ENCODE measurements around the gene SLC26A5.
"Not testable (repeated sequence)": the region's sequence is repeated elsewhere in the genome, so short reads cannot be mapped to it uniquely, and the experiment has no call there.

The SLC26A5 gene

GRCh38 chr7:103446049-103446520 lies at the start of gene SLC26A5:
TSS of gene SLC26A5 (minus strand) at chr7:103446207. CDS start at chr7:103421514, 24,693 bp downstream.
- Histone ChIP-seq H3K4me3 (ENCODE audit: low read depth, low read length) (peak within 1 kb of the TSS; percentile 23), H3K27ac (no peak within 1 kb of the TSS), H3K27me3 (ENCODE audit: insufficient read depth, low read depth, severe bottlenecking) (no peaks in the 10 kb centered on the region), H3K36me3 (no peaks in the 10 kb centered on the region), H3K9me3 (ENCODE audit: severe bottlenecking) (no peaks in the 10 kb centered on the region)
- no peak for TF ChIP-seq CTCF (IDR thresholded peaks at IDR 0.05; ENCODE audit: low read depth, low read length)
- DNase-seq: peak; percentile 22

DNA sequence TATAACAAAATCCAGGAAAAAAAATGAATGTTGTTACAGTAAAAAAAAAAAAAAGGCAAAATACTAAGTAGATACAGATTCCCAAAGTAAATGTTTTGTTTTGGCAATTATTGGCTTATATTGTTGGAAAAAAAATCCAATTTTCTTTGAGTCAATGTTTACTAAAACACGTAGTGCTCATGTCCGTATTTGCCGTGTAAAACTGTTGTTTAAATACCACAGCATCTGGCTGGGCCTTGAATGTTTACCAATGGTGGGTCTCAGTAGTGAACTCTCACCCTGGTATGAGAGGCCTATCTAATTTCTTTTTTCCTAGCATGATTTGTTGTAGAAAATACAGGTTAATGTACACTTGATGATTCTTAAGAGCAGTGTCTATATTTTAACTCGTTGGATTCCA lies 41.4 kb upstream of the SLC26A5 start:
- Histone ChIP-seq H3K4me3 (ENCODE audit: low read depth, low read length) (no peak overlapping the region), H3K9me3 (ENCODE audit: severe bottlenecking) (no peaks in the 10 kb centered on the region), H3K36me3 (no peaks in the 10 kb centered on the region), H3K27me3 (ENCODE audit: insufficient read depth, low read depth, severe bottlenecking) (no peaks in the 10 kb centered on the region), H3K27ac (no peak overlapping the region)
- no peak for DNase-seq
- no peak for TF ChIP-seq CTCF (IDR thresholded peaks at IDR 0.05; ENCODE audit: low read depth, low read length)

- H3K27ac ChIP-seq; H3K9me3 ChIP-seq (ENCODE audit: severe bottlenecking); H3K36me3 ChIP-seq; DNase-seq; H3K27me3 ChIP-seq (ENCODE audit: insufficient read depth, low read depth, severe bottlenecking); H3K4me3 ChIP-seq (ENCODE audit: low read depth, low read length): not testable (repeated sequence)
Observed at GRCh38 chr7:103486873-103487272, 40.9 kb upstream of the SLC26A5 start.

DNA sequence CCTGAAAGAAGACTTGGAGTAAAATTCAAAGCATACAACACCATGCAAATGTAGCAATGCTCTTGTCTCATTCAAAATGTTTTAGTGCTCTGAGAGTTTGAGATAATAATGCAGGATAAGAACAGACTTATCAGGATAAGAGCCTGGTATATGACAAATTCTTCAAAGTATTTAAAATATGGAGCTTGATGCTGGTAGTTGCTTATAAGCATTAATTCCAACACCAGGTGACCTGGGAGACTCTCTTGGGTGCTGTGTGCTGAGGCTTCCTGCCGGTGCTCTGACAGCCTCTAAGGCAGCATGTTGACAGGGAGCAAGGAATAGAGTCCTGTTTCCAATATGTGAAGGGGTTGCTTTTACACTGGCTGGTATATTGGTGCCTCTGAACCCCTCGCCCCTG lies 34.8 kb upstream of the SLC26A5 start:
- Histone ChIP-seq H3K9me3 (ENCODE audit: severe bottlenecking) (no peaks in the 10 kb centered on the region), H3K36me3 (no peaks in the 10 kb centered on the region), H3K27me3 (ENCODE audit: insufficient read depth, low read depth, severe bottlenecking) (no peaks in the 10 kb centered on the region), H3K27ac (no peak overlapping the region), H3K4me3 (ENCODE audit: low read depth, low read length) (no peak overlapping the region)
- DNase-seq: no peak
- TF ChIP-seq CTCF (IDR thresholded peaks at IDR 0.05; ENCODE audit: low read depth, low read length): no peak

- Histone ChIP-seq H3K36me3 (no peaks in the 10 kb centered on the region), H3K4me3 (ENCODE audit: low read depth, low read length) (no peak overlapping the region), H3K27me3 (ENCODE audit: insufficient read depth, low read depth, severe bottlenecking) (no peaks in the 10 kb centered on the region), H3K9me3 (ENCODE audit: severe bottlenecking) (no peaks in the 10 kb centered on the region), H3K27ac (no peak overlapping the region)
- no peak for TF ChIP-seq CTCF (IDR thresholded peaks at IDR 0.05; ENCODE audit: low read depth, low read length)
- no peak for DNase-seq
Observed at GRCh38 chr7:103474956-103475355, 28.9 kb upstream of the SLC26A5 start.

GRCh38 chr7:103469095-103469948 lies 23.3 kb upstream of the SLC26A5 start:
- no peak overlapping the region for H3K4me3 ChIP-seq (ENCODE audit: low read depth, low read length)
- DNase-seq: no peak

More at GRCh38 chr7:103469095-103469948, 23.3 kb upstream of the SLC26A5 start:
- H3K36me3 ChIP-seq: no peaks in the 10 kb centered on the region
- no peak overlapping the region for H3K27ac ChIP-seq
- no peak for TF ChIP-seq CTCF (IDR thresholded peaks at IDR 0.05; ENCODE audit: low read depth, low read length)
- no peaks in the 10 kb centered on the region for H3K9me3 ChIP-seq (ENCODE audit: severe bottlenecking)
- H3K27me3 ChIP-seq (ENCODE audit: insufficient read depth, low read depth, severe bottlenecking): no peaks in the 10 kb centered on the region
